KMS-11 (cell line): ENCODE measurements around the gene MS4A4E.

Source experiments
- H2AFZ ChIP-seq: fragments of 200-600 bp; sonication (generic); 2 replicates; pipeline ENCODE4 v1.6.1; 2016; ENCODE audit warnings: antibody characterized with exemption, mixed run types, low read depth
- H3K27ac ChIP-seq: fragments of 200-600 bp; sonication (generic); 2 replicates; pipeline ENCODE4 v1.6.1; 2016; ENCODE audit warnings: mild to moderate bottlenecking, mixed run types
- H3K27me3 ChIP-seq: fragments of 200-600 bp; sonication (generic); 2 replicates; pipeline ENCODE4 v1.6.1; 2017; ENCODE audit warnings: mild to moderate bottlenecking, low read depth, mixed run types, moderate library complexity; ENCODE audit not compliant: insufficient read depth
- H3K36me3 ChIP-seq: fragments of 200-600 bp; sonication (generic); 2 replicates; pipeline ENCODE4 v1.6.1; 2017; ENCODE audit warnings: mild to moderate bottlenecking, mixed run types; ENCODE audit not compliant: insufficient read depth
- H3K4me1 ChIP-seq: fragments of 200-600 bp; sonication (generic); 2 replicates; pipeline ENCODE4 v1.6.1; 2016; ENCODE audit warnings: mild to moderate bottlenecking, low read depth, mixed run types; ENCODE audit not compliant: poor library complexity, severe bottlenecking
- H3K4me2 ChIP-seq: fragments of 200-600 bp; sonication (generic); 2 replicates; pipeline ENCODE4 v1.7.0; 2016; ENCODE audit warnings: mild to moderate bottlenecking, mixed run types
- H3K4me3 ChIP-seq: fragments of 200-600 bp; sonication (generic); IDR thresholded peaks from 2 replicates; pipeline ENCODE4 v1.6.1; 2017; ENCODE audit warnings: low read depth, low read length, mixed read lengths; ENCODE audit not compliant: insufficient read depth
- H3K79me2 ChIP-seq: fragments of 200-600 bp; sonication (generic); 2 replicates; pipeline ENCODE4 v1.6.1; 2016; ENCODE audit warnings: low read depth, mixed run types; ENCODE audit not compliant: insufficient read depth
- H3K9ac ChIP-seq: fragments of 200-600 bp; sonication (generic); 2 replicates; pipeline ENCODE4 v1.6.1; 2016; ENCODE audit warnings: mild to moderate bottlenecking, mixed run types
- H4K20me1 ChIP-seq: fragments of 200-600 bp; sonication (generic); 2 replicates; pipeline ENCODE4 v1.6.1; 2016; ENCODE audit warnings: mild to moderate bottlenecking, mixed run types; ENCODE audit not compliant: insufficient read depth
- TF ChIP-seq, protein P1 (sequence below): fragments of 200-600 bp; sonication (generic); conservative IDR thresholded peaks from 2 replicates; pipeline ENCODE4 v1.6.1; 2017; ENCODE audit warnings: low read depth, mild to moderate bottlenecking, antibody characterized with exemption, low read length, moderate library complexity, mixed read lengths

The MS4A4E gene

DNA sequence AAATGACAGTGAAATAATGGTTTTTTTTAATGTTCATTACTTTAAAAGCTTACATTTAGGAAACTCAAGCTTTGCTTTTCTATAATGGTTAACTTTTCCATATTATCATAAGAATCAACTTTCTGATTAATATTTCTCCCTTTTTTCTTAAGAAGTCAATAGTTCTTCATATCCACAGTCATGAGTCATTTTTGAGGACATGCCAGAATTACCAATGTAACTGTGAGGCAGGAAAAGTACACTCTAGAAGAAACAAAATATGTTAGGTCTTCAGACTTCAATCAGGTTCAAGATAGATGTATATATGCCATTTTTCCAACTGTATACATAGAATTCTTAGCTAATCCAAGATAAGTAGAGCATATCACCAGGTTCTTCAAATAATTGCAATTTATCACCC lies 70.9 kb downstream of the MS4A4E start:
- Histone ChIP-seq H3K4me2 (no peak overlapping the region), H3K27me3 (no peaks in the 10 kb centered on the region), H3K4me3 (no peak overlapping the region), H3K9ac (no peak overlapping the region), H3K4me1 (no peaks in the 10 kb centered on the region), H3K79me2 (no peaks in the 10 kb centered on the region), H4K20me1 (no peaks in the 10 kb centered on the region), H2AFZ (no peak overlapping the region), H3K36me3 (no peaks in the 10 kb centered on the region), H3K27ac (no peak overlapping the region)
- TF ChIP-seq, protein P1, sequence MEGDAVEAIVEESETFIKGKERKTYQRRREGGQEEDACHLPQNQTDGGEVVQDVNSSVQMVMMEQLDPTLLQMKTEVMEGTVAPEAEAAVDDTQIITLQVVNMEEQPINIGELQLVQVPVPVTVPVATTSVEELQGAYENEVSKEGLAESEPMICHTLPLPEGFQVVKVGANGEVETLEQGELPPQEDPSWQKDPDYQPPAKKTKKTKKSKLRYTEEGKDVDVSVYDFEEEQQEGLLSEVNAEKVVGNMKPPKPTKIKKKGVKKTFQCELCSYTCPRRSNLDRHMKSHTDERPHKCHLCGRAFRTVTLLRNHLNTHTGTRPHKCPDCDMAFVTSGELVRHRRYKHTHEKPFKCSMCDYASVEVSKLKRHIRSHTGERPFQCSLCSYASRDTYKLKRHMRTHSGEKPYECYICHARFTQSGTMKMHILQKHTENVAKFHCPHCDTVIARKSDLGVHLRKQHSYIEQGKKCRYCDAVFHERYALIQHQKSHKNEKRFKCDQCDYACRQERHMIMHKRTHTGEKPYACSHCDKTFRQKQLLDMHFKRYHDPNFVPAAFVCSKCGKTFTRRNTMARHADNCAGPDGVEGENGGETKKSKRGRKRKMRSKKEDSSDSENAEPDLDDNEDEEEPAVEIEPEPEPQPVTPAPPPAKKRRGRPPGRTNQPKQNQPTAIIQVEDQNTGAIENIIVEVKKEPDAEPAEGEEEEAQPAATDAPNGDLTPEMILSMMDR, result no peak

DNA sequence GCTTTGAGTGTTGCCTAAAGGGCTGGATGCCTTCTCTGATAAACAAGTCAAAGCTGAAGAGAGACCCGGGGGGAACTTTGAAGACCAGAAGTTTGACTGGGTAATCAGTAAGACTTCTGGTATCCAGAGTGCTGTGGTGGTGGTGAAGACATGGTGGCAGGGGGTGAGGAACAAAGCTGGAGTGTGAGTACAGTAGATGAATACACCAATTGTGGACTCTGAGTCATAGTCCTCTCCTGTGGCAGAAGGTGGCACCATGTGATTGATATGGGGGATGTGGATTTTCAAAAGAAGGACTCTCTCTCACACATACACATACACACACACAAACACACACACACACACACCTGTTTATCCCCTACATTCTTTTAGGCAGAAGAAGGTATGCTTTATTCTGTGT lies 72.4 kb downstream of the MS4A4E start:
- no peaks in the 10 kb centered on the region for H3K36me3 ChIP-seq
- H3K9ac ChIP-seq, result no peak overlapping the region
- H3K79me2 ChIP-seq, result no peaks in the 10 kb centered on the region
- no peaks in the 10 kb centered on the region for H4K20me1 ChIP-seq
- H3K4me3 ChIP-seq, result no peak overlapping the region
- TF ChIP-seq, protein P1, result no peak
- H2AFZ ChIP-seq, result no peak overlapping the region
- H3K4me2 ChIP-seq, result no peak overlapping the region
- H3K4me1 ChIP-seq, result no peaks in the 10 kb centered on the region
- no peaks in the 10 kb centered on the region for H3K27me3 ChIP-seq
- no peak overlapping the region for H3K27ac ChIP-seq

DNA sequence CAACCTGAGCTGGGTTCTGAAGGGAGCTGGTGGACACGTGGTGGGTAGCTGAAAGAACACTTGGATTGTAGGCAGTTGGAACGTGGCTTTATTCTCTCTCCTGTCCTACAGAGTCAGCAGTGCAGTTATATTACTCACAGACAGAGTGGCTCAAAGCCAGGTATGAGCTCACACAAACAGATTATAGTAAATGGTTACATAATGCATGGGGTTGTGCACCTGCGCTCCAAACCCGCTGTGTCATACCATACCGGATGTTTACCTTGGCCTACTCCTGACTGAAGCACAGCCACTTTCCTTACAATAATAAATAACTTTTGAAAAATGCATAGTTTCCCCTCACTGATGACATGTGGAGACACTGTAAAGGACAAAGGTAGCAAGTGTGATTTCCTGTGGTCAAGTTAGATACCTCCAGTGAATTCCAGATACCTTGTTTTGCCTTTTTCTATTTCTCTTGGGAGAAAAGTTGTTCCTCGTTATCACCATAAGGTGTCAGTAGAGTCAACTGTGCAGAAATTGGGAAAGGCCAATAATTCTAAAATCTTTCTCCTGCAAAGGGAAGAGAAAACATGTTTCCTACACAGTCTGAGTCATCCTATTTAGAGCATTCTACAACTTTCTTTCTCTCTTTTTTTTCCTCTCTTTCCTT lies 73.5 kb downstream of the MS4A4E start:
- Histone ChIP-seq H2AFZ (no peak overlapping the region), H4K20me1 (no peaks in the 10 kb centered on the region), H3K4me2 (no peak overlapping the region), H3K9ac (no peak overlapping the region), H3K79me2 (no peaks in the 10 kb centered on the region), H3K4me3 (no peak overlapping the region), H3K27me3 (no peaks in the 10 kb centered on the region), H3K27ac (no peak overlapping the region), H3K36me3 (no peaks in the 10 kb centered on the region), H3K4me1 (no peaks in the 10 kb centered on the region)
- TF ChIP-seq, protein P1, result peak; percentile 50

DNA sequence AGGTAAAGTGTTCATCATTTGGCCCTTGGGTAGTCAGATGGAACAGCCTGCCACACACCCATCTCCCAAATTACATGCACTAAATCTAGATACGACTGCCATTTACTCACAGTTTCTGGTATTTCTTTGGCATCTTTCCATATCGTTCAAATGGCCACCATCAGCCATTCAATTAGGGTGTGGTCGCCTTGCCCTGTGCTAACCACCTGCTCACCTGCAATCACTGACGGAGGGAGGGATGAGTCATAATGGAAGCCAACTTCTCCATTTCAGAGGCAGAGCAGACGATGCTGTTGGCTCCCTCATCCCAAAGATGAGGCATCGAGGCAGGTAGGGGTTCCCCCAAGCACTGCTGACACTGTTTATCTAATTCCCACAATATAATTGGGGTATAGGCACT lies 74.6 kb downstream of the MS4A4E start:
- no peak overlapping the region for H3K4me3 ChIP-seq
- H3K27ac ChIP-seq, result no peak overlapping the region
- H3K36me3 ChIP-seq, result no peaks in the 10 kb centered on the region
- no peaks in the 10 kb centered on the region for H3K27me3 ChIP-seq
- H2AFZ ChIP-seq, result no peak overlapping the region
- H3K9ac ChIP-seq, result no peak overlapping the region
- H4K20me1 ChIP-seq, result no peaks in the 10 kb centered on the region
- TF ChIP-seq, protein P1, result no peak
- H3K4me2 ChIP-seq, result no peak overlapping the region
- no peaks in the 10 kb centered on the region for H3K4me1 ChIP-seq
- no peaks in the 10 kb centered on the region for H3K79me2 ChIP-seq
